ENCODE results near the gene IRF8.

DNA sequence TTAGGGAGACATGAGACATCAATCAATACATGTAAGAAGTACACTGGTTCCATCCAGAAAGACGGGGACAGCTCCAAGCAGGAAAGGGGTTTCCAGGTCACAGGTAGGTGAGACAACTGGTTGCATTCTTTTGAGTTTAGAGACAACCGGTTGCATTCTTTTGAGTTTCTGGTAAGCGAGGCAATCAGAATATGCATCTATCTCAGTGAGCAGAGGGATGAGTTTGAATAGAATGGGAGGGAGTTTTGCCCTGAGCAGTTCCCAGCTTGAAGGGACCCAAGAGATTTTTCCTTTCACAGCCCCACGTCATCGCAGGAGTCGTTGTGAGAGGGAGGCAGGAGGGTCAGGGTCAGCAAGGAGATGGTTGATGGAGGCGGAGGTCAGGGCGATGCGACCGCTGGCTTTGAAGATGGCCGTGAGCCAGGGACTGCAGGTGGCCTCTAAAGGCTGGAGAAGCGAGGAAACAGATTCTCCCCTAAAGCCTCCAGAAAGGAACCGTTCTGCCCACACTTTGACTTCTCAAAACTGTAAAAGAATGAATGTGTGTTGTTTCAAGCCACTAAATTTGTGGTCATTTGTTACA, 36.5 kb downstream of the IRF8 start:
- no peak for TF ChIP-seq ZNF8 (CRISPR knock-in tag; IDR thresholded peaks at IDR 0.05)
- no peak for TF ChIP-seq ARNTL (CRISPR knock-in tag; IDR thresholded peaks at IDR 0.05; ENCODE audit: borderline replicate concordance, low read depth)
- no peak for TF ChIP-seq ZNF70 (CRISPR knock-in tag; IDR thresholded peaks at IDR 0.05)
- TF ChIP-seq, protein P1, sequence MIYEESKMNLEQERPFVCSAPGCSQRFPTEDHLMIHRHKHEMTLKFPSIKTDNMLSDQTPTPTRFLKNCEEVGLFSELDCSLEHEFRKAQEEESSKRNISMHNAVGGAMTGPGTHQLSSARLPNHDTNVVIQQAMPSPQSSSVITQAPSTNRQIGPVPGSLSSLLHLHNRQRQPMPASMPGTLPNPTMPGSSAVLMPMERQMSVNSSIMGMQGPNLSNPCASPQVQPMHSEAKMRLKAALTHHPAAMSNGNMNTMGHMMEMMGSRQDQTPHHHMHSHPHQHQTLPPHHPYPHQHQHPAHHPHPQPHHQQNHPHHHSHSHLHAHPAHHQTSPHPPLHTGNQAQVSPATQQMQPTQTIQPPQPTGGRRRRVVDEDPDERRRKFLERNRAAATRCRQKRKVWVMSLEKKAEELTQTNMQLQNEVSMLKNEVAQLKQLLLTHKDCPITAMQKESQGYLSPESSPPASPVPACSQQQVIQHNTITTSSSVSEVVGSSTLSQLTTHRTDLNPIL (CRISPR knock-in tag; IDR thresholded peaks at IDR 0.05; ENCODE audit: low read depth): no peak
- TF ChIP-seq, protein P2, sequence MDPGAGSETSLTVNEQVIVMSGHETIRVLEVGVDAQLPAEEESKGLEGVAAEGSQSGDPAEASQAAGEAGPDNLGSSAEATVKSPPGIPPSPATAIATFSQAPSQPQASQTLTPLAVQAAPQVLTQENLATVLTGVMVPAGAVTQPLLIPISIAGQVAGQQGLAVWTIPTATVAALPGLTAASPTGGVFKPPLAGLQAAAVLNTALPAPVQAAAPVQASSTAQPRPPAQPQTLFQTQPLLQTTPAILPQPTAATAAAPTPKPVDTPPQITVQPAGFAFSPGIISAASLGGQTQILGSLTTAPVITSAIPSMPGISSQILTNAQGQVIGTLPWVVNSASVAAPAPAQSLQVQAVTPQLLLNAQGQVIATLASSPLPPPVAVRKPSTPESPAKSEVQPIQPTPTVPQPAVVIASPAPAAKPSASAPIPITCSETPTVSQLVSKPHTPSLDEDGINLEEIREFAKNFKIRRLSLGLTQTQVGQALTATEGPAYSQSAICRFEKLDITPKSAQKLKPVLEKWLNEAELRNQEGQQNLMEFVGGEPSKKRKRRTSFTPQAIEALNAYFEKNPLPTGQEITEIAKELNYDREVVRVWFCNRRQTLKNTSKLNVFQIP (CRISPR knock-in tag; IDR thresholded peaks at IDR 0.05; ENCODE audit: borderline replicate concordance, low read depth): no peak
- TF ChIP-seq BACH2 (CRISPR knock-in tag; IDR thresholded peaks at IDR 0.05; ENCODE audit: borderline replicate concordance): no peak
- no peak for TF ChIP-seq ZNF565 (CRISPR knock-in tag; conservative IDR thresholded peaks at IDR 0.05; ENCODE audit: low read depth)
- TF ChIP-seq OSR1 (CRISPR knock-in tag; IDR thresholded peaks at IDR 0.05): no peak
